Head of caudate nucleus (tissue), 42 donors: ENCODE results near the gene ZNF69.
"Not testable (repeated sequence)": the region's sequence is repeated elsewhere in the genome, so short reads cannot be mapped to it uniquely, and the experiment has no call there.

ENCODE experiments used
- DNase-seq, 42 donors: peaks; one replicate each; pipeline versions ENCODE4 v3.0.0 to v3.0.0-alpha.2; 2020 to 2021; ENCODE audit warnings: mixed read lengths in 7 of 42
- intact Hi-C: fragments of 100-400 bp; cut with DNase I; formaldehyde crosslinking; loops from one replicate; pipeline ENCODE4 v1.15.0; 2022

The ZNF69 gene

DNA sequence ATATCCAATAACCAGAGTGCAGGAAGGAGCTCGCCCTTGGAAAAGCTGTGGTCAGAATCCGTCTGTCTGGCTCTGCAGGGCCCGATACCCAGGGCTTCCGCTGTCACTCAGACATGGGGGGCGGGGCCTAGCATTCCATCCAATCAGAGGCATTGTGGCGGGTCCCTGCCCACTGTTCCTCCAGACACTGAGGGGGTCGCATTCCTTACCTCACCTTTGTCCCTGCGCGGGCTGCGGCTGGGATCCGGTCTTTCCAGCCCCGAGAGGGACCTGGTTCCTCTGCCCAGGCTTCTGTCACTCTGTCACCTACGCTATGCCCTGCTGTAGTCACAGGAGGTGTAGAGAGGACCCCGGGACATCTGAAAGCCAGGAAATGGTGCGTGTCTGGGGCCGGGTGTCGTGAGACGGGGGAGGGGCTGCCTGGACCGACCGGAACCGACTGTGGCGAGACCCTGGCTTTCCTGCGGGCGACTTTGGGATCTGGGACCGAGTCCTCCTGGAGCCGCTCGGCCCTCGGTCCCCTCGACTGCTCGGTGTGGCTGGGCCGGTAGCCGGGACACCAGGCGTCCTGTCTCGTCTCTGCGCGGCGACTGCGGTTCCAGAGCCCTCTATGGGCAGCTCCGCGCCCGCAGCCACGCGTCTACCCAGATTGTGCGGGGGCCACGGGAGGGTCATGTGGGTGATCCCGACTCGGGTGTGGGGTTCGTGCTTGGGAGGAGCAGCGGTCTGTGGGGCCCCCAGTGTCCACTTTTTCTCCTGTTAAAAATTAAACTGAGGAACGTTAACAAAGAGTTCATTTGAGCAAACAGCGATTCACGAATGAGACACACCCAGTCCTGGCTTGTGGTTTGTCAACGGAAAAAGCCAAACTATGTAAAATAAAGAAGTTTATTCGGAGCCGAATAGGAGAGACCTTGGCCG, at the start of gene ZNF69:
Gene ZNF69 (plus strand): TSS at position 172 of the 921 bp plus-strand sequence. CDS start 142 bp downstream, at position 314.
- intact Hi-C loops = no loop called here
- DNase-seq = peak; percentile 75 to 94 (median 88)

DNA sequence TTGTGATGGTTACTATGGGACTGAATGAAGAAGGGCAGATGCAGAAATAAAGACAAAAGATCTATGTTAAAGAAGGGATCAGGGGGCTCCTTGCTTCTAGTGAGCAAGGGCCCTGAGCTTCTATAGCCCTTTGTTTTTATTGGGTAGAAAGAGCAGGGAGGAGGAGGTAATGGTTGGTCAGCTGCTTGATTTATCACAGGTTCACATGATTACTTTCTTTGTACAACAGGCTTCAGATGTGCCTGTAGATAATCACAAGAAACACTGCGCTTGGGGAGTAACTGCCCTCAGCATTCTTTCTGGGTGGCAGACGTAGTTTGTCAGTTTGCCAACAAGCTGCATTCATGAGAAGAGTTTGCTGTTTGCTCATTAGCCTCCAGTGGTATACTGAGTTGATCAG, 43.9 kb upstream of the ZNF69 start:
- intact Hi-C loops = no loop called here
- peak in 1 of 42 donors; percentile 3 for DNase-seq

DNA sequence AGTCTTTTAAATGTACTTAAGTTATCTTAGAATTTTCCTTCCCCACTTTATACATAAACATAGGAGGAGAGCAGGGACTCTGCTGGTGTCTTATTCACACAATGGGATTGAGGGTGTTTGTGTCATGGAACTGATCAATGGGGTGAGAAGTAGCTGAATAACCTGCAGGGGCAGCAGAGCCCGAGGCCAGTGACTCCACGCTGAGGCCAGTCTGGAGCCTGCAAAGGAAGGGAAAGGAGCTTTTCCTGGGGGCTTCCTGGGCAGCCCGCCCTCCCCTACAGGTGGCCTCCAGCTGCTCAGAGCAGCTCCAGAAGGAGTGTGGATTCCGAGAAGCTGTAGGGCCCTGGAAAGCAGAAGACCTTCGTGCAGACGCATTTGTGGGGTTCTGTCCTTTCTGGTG, 40.0 kb upstream of the ZNF69 start:
- peak in 1 of 42 donors; percentile 1 for DNase-seq
- intact Hi-C loops = not testable (repeated sequence)

DNA sequence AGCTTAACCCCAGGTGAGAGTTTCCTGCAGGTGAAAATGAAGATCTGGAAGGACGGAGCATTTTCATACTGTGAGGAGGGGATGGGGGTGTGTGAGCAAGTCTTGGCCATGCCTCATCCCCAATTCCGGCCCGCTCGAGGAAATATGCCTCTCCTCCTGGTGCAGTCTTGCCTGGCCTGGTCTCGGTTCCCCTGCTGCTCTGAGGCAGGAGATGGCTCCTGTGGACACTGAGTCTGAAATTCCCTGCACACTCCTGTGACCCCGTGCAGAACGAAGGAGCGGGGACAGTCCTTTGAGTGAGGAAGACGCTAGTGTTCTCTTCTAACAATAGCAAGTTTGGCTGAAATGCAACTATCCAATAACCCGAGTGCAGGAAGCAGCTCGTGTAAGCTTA, 39.4 kb upstream of the ZNF69 start:
- DNase-seq = peak in 3 of 42 donors; percentile 7 to 16 (median 12)
- intact Hi-C loops = no loop called here

DNA sequence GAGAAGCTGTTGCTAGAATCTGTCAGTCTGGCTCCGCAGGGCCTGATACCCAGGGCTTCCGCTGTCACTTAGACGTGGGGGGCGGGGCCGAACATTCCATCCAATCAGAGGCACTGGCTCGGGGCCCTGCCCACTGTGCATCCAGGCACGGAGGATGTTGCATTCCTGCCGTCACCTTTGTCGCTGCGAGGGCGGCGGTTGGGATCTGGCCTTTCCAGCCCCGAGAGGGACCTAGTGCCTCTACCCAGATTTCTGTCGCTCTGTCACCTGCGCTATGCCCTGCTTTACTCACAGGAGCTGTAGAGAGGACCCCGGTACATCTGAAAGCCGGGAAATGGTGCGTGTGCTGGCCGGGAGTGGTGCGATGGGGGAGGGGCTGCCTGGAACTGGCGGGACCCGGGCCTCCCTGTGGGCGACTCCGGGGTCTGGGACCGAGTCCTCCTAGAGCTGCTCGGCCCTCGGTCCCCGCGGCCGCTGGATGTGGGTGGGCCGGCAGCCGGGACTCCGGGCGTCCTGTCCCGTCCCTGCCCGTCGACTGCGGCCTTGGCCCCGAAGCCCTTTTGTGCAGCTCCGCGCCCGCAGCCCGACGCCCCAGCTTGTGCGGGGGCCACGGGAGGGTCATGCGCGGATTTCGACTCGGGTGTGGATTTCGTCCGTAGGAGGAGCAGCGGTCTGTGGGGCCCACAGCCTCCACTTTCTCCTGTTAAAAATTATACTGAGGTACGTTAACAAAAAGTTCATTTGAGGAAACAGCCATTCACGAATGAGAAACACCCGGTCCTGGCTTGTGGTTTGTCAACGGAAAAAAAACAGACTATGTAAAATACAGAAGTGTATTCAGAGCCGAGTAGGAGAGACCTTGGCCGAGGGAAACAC, 38.8 kb upstream of the ZNF69 start, which contains the start of gene ZNF439:
Gene ZNF439 (plus strand): TSS at position 133 of the 876 bp plus-strand sequence. CDS start 142 bp downstream, at position 275.
- DNase-seq = peak; percentile 94 to 99 (median 97)
- intact Hi-C loops = no loop called here

DNA sequence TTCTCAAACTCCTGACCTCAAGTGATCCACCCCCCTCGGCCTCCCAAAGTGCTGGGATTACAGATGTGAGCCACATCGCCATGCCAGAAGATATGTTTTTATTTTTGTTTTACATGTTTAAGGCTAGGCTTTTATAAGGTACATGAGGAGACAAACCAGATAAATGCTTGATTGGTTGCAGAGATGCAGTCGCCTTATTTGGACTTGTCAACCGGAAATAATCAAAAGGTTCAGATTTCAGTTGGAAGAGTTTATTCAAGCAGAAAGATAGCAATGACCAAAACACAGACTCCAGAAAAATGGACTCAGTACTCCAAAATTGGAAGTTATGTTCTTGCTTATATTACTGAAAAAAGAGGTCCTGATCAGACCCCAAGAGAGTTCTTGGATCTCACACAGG, 37.3 kb upstream of the ZNF69 start:
- intact Hi-C loops, DNase-seq: not testable (repeated sequence)

DNA sequence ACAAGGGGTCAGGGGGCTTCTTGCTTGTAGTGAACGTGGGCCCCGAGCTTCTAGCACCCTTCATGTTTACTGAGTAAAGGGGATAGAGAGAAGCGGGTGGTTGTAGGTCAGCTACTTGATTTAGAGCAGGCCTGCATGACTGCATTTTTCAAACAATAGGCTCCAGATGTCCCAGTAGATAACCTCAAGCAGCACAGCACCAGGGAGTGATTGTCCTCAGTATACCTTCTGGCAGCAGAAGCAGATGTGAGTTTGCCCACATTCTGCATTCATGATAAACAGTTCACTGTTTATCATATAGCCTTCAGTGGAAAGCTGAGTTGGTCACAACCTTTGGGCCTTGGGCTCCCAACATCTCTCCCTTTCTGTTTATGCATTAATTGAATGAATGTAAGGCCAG, 34.2 kb upstream of the ZNF69 start:
- intact Hi-C loops = no loop called here
- DNase-seq = no peak

DNA sequence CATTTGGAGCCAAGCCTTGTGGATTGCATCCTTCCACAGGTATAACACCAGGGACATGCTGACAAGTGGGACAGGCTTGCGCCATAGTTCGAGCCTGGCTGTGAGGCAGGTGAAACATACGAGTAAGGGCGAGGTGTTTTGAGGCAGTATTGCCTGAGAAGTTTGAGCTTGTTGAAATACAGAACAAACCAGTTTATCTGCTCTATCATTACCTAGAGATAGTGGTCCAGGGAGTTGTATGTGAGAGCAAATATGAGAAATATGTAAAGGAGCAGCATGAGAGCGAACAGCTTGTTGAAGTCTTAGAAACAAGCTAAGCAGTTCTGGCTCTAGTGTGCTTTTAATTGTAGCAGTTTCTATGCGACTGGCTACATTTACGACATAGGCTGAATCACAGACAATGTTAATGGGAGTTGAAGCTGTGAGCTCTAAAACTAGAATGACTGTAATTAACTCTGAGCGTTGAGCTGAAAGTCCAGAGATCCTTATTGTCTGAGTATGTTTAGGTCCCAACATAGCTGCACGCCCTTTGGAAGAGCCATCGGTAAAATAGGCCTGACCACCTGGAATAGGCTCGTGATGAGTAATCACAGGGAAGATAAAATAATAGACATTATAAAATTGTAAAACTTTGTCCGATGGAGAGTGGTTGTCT, 30.9 kb upstream of the ZNF69 start:
- DNase-seq = no peak
- intact Hi-C loops = no loop called here

DNA sequence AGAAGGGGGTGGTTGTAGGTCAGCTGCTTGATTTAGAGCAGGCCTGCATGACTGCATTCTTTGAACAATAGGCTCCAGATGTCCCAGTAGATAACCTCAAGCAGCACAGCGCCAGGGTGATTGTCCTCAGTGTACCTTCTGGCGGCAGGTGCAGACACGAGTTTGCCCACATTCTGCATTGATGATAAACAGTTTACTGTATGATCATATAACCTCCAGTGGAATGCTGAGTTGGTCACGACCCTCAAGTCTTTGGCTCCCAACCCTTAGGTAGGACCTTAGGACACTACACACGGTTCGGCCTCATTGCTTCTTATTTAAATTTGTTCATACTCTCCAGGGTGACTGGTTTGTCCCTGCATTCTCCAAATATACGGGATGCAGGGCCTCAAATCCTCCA, 26.9 kb upstream of the ZNF69 start:
- DNase-seq = no peak
- intact Hi-C loops = no loop called here

DNA sequence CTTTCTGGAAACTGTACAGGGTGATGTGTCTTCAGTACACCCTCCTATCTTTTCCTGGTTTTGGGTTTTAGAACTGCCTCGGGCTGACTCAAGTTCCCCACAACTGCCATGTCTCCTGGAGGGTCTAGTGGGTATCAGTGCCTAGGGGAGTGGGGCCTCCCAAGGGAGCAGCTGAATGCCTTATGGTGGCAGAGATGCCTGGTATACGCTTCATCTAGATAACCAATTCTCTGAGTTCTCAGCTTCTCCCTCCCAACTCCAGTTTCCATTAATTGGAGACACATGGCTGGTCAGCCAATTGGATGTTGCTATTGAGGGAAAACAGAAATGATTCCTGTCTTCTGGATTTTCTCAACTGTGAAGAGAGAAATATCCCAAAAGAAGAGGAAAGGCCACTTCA, 26.3 kb upstream of the ZNF69 start:
- DNase-seq = no peak
- intact Hi-C loops = no loop called here

DNA sequence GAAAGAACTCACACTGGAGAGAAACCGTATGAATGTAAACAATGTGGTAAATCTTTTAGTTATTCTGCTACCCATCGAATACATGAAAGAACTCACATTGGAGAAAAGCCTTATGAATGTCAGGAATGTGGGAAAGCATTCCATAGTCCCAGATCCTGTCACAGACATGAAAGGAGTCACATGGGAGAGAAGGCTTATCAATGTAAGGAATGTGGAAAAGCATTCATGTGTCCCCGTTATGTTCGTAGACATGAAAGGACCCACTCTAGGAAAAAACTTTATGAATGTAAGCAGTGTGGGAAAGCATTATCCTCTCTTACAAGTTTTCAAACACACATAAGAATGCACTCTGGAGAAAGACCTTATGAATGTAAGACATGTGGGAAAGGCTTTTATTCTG, 19.8 kb upstream of the ZNF69 start:
- intact Hi-C loops = not testable (repeated sequence)

DNA sequence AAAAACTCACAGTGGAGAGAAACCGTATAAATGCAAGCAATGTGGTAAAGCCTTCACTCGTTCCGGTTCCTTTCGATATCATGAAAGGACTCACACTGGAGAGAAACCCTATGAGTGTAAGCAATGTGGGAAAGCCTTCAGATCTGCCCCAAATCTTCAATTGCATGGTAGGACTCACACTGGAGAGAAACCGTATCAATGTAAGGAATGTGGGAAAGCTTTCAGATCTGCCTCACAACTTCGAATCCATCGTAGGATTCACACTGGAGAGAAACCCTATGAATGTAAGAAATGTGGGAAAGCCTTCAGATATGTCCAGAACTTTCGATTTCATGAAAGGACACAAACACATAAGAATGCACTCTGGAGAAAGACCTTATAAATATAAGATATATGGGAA, 19.4 kb upstream of the ZNF69 start:
- intact Hi-C loops = no loop called here
- DNase-seq = no peak

More for the DNA sequence above, 19.8 kb upstream of the ZNF69 start:
- not testable (repeated sequence) for DNase-seq

DNA sequence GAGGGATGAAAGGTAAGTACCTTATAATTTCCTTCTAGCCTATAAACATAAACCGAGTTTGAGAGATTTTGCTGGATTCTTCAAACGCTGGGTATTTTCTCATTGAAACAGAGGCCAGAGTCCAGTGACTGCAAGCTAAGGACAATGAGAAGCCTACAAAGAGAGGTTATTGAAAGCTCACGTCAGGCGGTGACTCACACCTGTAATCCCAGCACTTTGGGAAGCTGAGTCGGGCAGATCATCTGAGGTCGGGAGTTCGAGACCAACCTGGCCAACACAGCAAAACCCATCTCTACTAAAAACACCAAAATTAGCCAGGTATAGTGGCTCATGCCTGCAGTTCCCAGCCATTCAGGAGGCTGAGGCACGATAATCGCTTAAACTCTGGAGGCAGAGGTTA, 15.0 kb upstream of the ZNF69 start:
- intact Hi-C loops = no loop called here

DNA sequence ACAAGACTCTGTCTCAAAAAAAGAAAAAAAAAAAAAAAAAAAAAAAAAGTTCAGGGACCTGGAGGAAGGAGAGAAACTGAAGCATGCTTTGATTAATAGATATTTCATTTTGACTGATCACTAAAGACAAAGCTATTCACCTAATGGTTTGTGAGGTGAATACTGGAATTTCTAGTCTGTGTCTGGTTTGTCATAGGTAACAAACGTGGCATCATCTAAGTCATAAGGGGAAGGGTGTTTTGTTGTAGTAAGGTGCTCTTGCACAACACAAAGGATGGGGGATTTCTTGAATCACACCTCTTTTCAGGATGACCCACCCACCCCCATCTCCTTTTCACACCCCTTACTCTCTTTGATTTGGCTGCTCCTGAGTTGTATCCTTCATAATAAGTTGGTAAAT, 13.8 kb upstream of the ZNF69 start:
- intact Hi-C loops = no loop called here
- DNase-seq = no peak

More for the DNA sequence above, 15.0 kb upstream of the ZNF69 start:
- peak in 1 of 42 donors; percentile 10 for DNase-seq

DNA sequence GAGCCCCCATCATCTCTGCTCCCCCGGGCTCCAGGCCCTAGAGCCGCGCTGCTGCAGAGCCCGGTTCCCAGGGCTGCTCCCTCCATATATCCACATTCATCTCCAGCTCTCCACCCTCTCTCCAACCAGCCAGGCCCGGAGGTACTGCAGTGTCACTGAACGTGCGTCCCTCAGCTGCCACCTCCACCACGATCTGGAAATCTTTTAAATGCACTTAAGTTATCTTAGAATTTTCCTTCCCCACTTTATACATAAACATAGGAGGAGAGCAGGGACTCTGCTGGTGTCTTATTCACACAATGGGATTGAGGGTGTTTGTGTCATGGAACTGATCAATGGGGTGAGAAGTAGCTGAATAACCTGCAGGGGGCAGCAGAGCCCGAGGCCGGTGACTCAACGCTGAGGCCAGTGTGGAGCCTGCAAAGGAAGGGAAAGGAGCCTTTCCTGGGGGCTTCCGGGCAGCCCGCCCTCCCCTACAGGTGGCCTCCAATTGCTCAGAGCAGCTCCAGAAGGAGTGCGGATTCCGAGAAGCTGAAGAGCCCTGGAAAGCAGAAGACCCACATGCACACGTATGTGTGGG, 7.8 kb upstream of the ZNF69 start:
- intact Hi-C loops = not testable (repeated sequence)
- DNase-seq = peak in 33 of 42 donors; percentile 6 to 71 (median 40)

DNA sequence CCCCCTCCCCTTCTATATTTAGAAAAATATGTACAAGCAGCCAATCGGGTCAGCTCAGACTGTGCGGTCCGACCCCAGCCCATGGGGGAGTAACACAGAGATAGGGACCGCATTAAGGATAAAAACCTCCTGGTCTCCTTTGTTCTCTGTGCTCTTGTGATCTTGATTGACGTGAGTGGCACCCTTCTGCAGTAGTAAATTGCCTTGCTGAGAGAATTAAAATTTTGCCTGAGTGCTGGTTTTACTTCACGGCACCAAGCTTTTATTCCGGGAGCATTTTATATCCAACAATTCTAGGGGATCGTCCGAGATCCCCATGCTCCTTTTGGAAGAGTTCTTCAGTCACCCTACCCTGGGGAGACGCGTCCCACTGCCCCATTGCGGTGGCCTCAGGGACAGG, 7.0 kb upstream of the ZNF69 start:
- no peak for DNase-seq
- intact Hi-C loops = no loop called here

DNA sequence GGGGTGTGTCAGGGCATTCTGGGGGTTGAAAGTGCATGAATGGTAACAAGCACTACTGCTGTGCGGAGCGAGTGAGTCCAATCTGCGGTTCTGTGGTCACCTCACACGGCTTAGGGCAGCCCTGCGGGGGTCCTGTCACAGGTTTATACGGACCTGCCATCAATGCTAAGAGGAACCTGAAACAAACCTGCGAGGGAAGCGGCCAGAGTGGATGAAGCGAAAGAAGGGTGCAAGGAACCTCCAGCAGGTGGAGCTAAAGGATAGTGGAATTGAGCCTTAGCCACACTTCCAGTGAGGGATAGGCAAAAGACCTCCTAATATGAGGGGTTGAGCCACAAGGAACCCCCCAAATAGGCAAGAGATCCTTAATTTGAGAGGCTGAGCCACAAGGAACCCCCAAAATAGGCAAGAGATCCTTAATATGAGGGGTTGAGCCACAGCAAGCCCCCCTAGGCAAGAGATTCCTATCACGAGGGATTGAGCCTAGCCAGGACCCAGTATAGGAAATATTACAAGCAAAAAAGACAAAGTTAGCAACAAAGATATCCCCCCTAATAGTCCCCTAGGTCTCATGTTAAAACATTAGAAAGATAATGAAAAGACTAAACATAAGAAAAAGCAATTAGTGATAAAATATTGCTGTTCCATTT, 6.3 kb upstream of the ZNF69 start:
- DNase-seq = peak in 41 of 42 donors; percentile 10 to 85 (median 60)
- intact Hi-C loops = no loop called here

DNA sequence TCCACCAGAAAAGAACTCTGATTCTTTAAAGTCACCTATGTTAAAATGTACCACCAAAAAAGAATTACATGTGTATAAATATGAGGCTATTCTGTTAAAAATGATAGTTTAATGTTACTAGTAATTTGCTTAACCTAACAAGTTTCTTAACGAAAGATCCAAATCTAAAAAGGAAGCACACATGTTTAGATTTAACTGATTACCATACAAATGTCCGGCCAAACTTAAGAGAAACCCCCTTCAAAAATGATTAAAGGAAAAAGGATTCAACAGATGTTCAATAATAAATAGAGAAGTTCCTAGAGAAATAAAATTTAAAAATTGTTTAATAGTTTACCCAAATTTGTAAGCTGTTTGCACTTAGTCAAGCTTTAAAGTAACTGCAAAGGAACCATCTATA, 5.0 kb upstream of the ZNF69 start:
- intact Hi-C loops = no loop called here
- no peak for DNase-seq
